ENCODE results near the gene ZBP1.

ZBP1 gene

DNA sequence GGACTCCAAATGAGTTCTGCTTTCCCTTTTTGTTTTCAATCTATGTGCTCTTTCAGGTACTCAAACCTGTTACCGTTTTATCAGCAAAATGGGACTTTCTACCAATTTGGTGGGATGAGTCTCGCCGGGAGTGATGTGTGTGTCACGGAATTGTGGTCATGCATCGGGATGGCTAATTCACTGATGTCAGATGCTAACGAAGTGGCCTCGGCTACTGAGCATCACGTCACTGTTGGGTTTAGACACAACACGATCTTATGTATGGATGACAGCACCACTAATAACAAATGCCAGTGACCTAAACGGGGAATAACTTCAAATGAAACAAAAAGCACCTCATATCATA lies 61.0 kb downstream of the ZBP1 start:
- no peaks in the 10 kb centered on the region for H3K9me3 ChIP-seq (ENCODE audit: control insufficient read depth, insufficient read depth, low read length)
- no peak overlapping the region for H3K9ac ChIP-seq (ENCODE audit: low read depth, low read length)
- H3K4me1 ChIP-seq (ENCODE audit: insufficient read depth, low read length), result no peaks in the 10 kb centered on the region
- no peaks in the 10 kb centered on the region for H3K36me3 ChIP-seq (ENCODE audit: insufficient read depth, low read length)

DNA sequence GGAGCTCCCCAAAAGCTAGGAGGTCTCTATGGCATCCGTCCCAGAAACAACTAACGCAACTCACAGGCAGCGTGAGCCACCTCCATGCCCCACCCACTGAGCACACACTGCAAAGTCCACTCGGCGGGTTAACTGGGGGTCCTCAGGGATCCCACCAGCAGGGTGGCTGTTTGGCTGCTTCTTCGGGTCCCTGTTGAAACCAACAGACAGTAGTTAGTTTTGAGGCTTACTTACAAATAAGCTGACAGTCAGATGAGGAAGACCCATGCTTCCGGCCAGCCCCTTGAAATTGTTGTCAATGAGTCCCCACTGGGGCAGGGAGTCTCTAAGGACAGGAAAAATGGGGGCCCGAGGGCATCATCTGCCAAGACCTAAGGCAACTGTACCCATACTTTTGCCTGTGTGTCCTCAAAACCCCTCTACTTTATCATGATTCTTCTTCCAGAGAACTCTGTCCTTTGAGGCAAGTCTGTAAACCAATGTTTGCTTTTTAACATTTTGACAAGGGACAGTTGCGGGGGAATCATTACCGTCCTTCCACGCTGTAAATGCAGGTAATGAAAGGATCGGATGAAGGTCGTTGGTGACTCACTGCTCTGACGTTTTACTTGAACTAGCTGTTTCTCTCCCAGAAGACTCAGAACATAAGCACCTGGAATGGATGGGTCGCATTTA lies 61.5 kb downstream of the ZBP1 start:
- Histone ChIP-seq H3K9me3 (ENCODE audit: control insufficient read depth, insufficient read depth, low read length) (no peaks in the 10 kb centered on the region), H3K4me1 (ENCODE audit: insufficient read depth, low read length) (no peaks in the 10 kb centered on the region), H3K36me3 (ENCODE audit: insufficient read depth, low read length) (no peaks in the 10 kb centered on the region), H3K9ac (ENCODE audit: low read depth, low read length) (no peak overlapping the region)

DNA sequence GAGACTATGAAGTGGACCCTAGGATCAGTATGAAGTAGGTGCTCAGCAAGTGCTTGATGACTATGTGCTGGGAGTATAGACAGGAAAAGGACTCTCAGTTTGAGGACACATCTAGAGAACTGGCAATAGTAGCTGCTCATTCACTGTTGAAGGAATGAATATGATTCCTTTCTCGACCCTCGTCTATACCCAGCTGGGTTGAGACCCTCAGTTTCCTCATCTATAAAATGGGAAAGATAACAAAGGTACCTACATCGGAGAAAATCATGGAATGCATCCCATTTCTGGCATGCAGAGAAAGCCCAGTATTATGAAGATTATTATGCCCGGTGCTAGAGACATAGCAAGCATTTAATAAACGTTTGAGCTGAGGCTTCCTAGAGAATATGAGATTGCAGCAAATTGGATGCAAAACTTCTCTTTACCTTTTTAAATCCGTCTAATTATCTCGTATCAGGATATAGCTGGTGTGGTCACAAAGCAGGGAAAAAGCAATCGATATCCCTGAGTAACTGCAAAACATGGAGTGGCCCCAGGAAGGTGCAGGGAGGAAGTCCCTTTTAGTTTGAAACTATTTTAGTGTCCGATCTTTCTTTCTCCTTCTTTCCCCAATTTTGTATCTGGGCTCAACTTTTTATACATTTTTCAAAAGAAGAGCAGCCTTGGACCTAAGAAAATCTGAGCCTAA lies 62.2 kb downstream of the ZBP1 start:
- Histone ChIP-seq H3K36me3 (ENCODE audit: insufficient read depth, low read length) (no peaks in the 10 kb centered on the region), H3K9ac (ENCODE audit: low read depth, low read length) (no peak overlapping the region), H3K4me1 (ENCODE audit: insufficient read depth, low read length) (no peaks in the 10 kb centered on the region), H3K9me3 (ENCODE audit: control insufficient read depth, insufficient read depth, low read length) (no peaks in the 10 kb centered on the region)

DNA sequence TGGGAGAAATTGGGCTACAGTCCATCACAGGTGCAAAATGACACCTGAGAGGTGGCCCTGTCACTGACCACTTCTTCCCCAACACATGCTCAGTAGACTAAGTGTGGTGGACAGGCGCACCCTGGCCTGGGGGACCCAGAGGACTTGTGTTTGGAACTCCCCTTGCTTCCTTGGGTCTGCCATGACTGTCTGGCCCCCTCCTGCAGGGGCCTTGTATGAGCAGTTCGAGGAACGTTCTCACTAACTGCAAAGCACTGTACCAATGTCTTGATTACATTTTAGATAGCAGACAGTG lies 63.3 kb downstream of the ZBP1 start:
- H3K36me3 ChIP-seq (ENCODE audit: insufficient read depth, low read length), result no peaks in the 10 kb centered on the region
- no peaks in the 10 kb centered on the region for H3K4me1 ChIP-seq (ENCODE audit: insufficient read depth, low read length)
- H3K9me3 ChIP-seq (ENCODE audit: control insufficient read depth, insufficient read depth, low read length), result no peaks in the 10 kb centered on the region
- H3K9ac ChIP-seq (ENCODE audit: low read depth, low read length), result no peak overlapping the region

DNA sequence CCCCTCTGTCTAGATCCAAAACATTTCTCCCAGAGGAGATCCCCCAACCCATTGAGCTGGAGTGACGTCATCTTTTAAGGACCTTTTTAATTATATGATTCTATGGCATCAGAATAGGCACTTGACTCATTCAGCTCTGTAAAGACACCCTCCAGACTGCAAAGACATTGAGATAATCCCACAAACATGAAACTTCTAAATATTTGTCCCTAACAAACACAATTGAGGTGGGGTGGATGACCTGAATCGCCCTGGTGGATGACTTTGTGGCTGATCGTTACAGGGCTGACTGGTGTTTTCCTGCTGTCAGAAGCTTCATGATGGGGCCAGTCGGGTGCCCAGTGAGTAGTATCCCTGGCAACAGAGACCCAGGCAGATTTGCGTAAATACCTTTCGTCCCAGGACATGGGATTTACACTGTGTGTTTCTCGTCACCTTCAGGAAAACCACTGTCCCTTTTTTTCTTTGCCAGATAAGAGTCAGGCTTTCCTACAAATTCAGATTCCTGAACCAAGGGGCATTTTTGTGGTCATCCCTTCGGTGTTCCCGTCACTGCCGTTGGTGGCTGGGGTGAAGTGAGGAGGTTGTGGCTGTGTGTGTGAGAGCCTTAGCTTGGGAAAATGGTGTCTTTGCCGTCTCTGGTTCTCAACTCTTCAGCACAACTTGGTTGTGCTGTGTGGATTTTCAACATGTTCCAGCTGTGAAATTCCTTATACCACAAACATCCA lies 64.6 kb downstream of the ZBP1 start:
- no peaks in the 10 kb centered on the region for H3K4me1 ChIP-seq (ENCODE audit: insufficient read depth, low read length)
- H3K9me3 ChIP-seq (ENCODE audit: control insufficient read depth, insufficient read depth, low read length), result no peaks in the 10 kb centered on the region
- no peak overlapping the region for H3K9ac ChIP-seq (ENCODE audit: low read depth, low read length)
- no peaks in the 10 kb centered on the region for H3K36me3 ChIP-seq (ENCODE audit: insufficient read depth, low read length)

All from ES-I3 (cell line).